ENCODE data around the gene GMPPB.
"Not testable (repeated sequence)": the region's sequence is repeated elsewhere in the genome, so short reads cannot be mapped to it uniquely, and the experiment has no call there.

The GMPPB gene

DNA sequence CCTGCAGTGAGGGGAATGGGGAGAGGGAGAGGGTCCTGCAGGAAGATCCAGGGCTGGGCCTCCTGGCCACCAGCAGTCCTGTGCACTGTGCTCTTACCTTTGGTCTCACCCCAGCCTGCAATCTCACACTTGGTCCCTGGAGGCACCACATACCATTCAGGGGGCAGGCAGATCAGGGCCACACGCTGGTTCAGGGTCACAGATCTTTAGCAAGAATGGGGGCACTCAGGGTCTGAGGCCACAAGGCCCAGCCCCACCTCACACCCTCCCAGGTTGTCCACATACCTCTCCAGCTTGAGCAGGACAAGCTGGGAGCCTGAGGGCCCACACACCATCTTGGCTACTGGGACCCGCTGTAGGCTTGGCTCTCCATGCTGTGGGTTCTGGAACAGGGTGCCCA is 39.3 kb downstream of the GMPPB start:
- not testable (repeated sequence) for H3K36me3 ChIP-seq (ENCODE audit: control insufficient read depth, insufficient read depth, low read length); H3K4me1 ChIP-seq (ENCODE audit: control insufficient read depth, insufficient read depth, low read length); H3K4me3 ChIP-seq (ENCODE audit: low read length); H3K9me3 ChIP-seq (ENCODE audit: control insufficient read depth, low read length); H3K9ac ChIP-seq (ENCODE audit: low read length); H3K27me3 ChIP-seq (ENCODE audit: control insufficient read depth, insufficient read depth, low read length)

DNA sequence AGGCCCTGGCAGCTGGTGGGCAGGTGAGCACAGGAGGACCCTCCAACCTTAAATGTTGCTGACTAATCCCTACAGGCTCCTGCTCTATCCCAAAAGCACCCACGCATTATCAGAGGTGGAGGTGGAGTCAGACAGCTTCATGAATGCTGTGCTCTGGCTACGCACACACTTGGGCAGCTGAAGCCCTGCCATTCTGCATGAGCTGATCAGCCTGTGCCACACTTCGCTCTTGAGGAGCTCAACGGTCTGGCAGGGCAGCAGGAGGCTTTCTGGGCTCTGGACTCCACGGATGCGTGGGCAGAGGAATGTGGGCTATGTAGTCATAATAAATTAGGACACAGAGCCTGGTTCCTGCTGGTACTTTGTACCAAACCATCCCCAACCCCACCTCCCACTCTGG is 40.6 kb downstream of the GMPPB start:
- Histone ChIP-seq H3K9me3 (ENCODE audit: control insufficient read depth, low read length) (no peaks in the 10 kb centered on the region), H3K27me3 (ENCODE audit: control insufficient read depth, insufficient read depth, low read length) (peaks cover 4% of the 10 kb centered on the region), H3K4me3 (ENCODE audit: low read length) (no peak overlapping the region), H3K4me1 (ENCODE audit: control insufficient read depth, insufficient read depth, low read length) (no peaks in the 10 kb centered on the region), H3K9ac (ENCODE audit: low read length) (no peak overlapping the region), H3K36me3 (ENCODE audit: control insufficient read depth, insufficient read depth, low read length) (peaks cover 2% of the 10 kb centered on the region)

DNA sequence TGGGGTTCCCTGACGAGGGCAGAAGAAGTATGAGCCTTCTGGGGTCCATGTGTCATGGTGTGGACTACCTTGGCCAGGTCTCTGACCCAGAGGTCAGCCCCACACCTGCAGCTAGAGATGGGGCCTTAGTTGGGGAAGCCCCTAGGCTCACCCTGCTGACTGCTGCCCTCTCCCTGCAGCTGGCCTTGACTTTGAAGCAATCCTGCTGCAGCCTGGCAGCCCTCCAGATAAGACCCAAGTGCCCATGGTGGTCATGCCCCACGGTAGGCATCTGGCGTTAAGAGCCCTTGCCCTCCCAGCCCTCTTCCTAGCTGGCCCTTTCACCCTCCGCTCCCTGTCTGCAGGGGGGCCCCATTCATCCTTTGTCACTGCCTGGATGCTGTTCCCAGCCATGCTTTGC is 42.2 kb downstream of the GMPPB start:
- Histone ChIP-seq H3K4me1 (ENCODE audit: control insufficient read depth, insufficient read depth, low read length) (no peaks in the 10 kb centered on the region), H3K9me3 (ENCODE audit: control insufficient read depth, low read length) (no peaks in the 10 kb centered on the region), H3K9ac (ENCODE audit: low read length) (no peak overlapping the region), H3K36me3 (ENCODE audit: control insufficient read depth, insufficient read depth, low read length) (peaks cover 18% of the 10 kb centered on the region), H3K27me3 (ENCODE audit: control insufficient read depth, insufficient read depth, low read length) (peaks cover 4% of the 10 kb centered on the region), H3K4me3 (ENCODE audit: low read length) (no peak overlapping the region)

DNA sequence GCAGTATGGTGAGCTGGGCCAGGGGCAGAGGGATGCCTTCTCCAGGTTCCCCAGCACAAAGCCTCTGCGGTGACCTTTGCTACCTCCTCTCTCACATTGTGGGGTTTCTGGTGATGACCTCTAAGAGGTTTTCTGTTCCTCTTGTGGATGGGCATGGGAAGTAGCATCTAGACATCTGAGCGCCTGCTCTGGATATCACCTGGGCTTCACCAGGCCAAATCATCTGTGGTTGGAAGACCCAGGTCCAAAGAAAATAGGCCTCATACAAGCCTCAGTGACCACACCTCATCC is 42.6 kb downstream of the GMPPB start:
- Histone ChIP-seq H3K9ac (ENCODE audit: low read length) (no peak overlapping the region), H3K27me3 (ENCODE audit: control insufficient read depth, insufficient read depth, low read length) (peaks cover under 1% of the 10 kb centered on the region), H3K4me3 (ENCODE audit: low read length) (no peak overlapping the region), H3K36me3 (ENCODE audit: control insufficient read depth, insufficient read depth, low read length) (peaks cover 18% of the 10 kb centered on the region), H3K9me3 (ENCODE audit: control insufficient read depth, low read length) (no peaks in the 10 kb centered on the region), H3K4me1 (ENCODE audit: control insufficient read depth, insufficient read depth, low read length) (no peaks in the 10 kb centered on the region)

DNA sequence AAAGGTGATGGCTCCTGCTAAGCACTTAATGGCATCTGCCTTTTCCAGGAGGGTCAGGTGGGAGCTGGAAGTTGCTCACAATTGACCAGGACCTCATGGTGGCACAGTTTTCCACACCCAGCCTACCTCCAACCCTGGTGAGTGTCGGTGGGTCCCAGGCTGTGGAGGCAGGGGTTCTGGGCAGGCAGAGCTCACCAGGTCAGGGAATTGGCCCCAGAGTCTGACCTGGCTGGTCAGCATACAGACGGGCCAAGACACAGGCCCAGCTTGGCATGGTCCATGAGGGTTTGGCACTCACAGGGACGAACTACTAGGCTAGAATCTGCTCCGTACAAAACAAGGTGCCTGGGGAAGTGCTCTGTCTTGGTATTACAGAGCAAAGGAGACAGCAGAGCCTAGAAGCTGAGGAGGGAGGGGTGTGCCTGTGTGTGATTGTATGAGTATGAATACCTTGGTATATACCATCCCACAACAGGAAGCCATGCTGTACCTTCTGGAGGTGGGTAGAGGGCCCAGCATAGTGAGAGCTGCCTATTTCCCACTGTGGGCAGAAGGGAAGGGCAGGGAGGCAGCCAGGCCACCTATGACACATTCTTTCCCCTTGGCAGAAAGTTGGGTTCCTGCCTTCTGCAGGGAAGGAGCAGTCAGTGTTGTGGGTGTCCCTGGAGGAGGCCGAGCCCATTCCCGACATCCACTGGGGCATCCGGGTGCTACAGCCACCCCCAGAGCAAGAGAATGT is 43.1 kb downstream of the GMPPB start:
- H3K4me3 ChIP-seq (ENCODE audit: low read length): no peak overlapping the region
- H3K27me3 ChIP-seq (ENCODE audit: control insufficient read depth, insufficient read depth, low read length): no peaks in the 10 kb centered on the region
- no peaks in the 10 kb centered on the region for H3K9me3 ChIP-seq (ENCODE audit: control insufficient read depth, low read length)
- H3K4me1 ChIP-seq (ENCODE audit: control insufficient read depth, insufficient read depth, low read length): no peaks in the 10 kb centered on the region
- peaks cover 18% of the 10 kb centered on the region for H3K36me3 ChIP-seq (ENCODE audit: control insufficient read depth, insufficient read depth, low read length)
- no peak overlapping the region for H3K9ac ChIP-seq (ENCODE audit: low read length)

DNA sequence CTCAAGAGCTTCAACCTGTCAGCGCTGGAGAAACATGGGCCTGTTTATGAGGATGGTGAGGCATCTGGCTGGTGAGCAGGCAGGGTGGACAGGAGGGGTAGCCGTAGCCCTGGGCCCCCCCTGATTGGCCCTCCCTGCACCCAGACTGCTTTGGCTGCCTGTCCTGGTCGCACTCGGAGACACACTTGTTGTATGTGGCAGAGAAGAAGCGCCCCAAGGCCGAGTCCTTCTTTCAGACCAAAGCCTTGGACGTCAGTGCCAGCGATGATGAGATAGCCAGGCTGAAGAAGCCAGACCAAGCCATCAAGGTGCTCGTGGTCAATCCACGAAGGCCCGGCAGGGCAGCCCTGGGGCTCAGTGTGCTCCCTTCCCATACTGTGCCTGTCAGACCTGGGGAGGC is 47.8 kb downstream of the GMPPB start:
- Histone ChIP-seq H3K9me3 (ENCODE audit: control insufficient read depth, low read length) (no peaks in the 10 kb centered on the region), H3K4me3 (ENCODE audit: low read length) (no peak overlapping the region), H3K27me3 (ENCODE audit: control insufficient read depth, insufficient read depth, low read length) (no peaks in the 10 kb centered on the region), H3K9ac (ENCODE audit: low read length) (no peak overlapping the region), H3K36me3 (ENCODE audit: control insufficient read depth, insufficient read depth, low read length) (peaks cover 18% of the 10 kb centered on the region), H3K4me1 (ENCODE audit: control insufficient read depth, insufficient read depth, low read length) (peaks cover 13% of the 10 kb centered on the region)

GRCh38 chr3:49674497-49674983 is 49.2 kb downstream of the GMPPB start:
- Histone ChIP-seq H3K36me3 (ENCODE audit: control insufficient read depth, insufficient read depth, low read length) (peaks cover 18% of the 10 kb centered on the region), H3K4me1 (ENCODE audit: control insufficient read depth, insufficient read depth, low read length) (peaks cover 13% of the 10 kb centered on the region), H3K4me3 (ENCODE audit: low read length) (peak overlapping the region; percentile 64), H3K27me3 (ENCODE audit: control insufficient read depth, insufficient read depth, low read length) (peaks cover 1% of the 10 kb centered on the region), H3K9me3 (ENCODE audit: control insufficient read depth, low read length) (no peaks in the 10 kb centered on the region), H3K9ac (ENCODE audit: low read length) (peak overlapping the region; percentile 76)

- Histone ChIP-seq H3K9me3 (ENCODE audit: control insufficient read depth, low read length) (no peaks in the 10 kb centered on the region), H3K9ac (ENCODE audit: low read length) (peak within 1 kb of the TSS; percentile 76), H3K4me1 (ENCODE audit: control insufficient read depth, insufficient read depth, low read length) (peaks cover 13% of the 10 kb centered on the region)
Measured at GRCh38 chr3:49673715-49674496, 49.8 kb downstream of the GMPPB start, which contains the start of gene APEH. Gene APEH, plus strand, starts transcription at chr3:49674351. Its CDS starts 51 bp downstream, at chr3:49674402.

GRCh38 chr3:49673121-49673714 is 50.5 kb downstream of the GMPPB start:
- H3K4me1 ChIP-seq (ENCODE audit: control insufficient read depth, insufficient read depth, low read length): peaks cover 13% of the 10 kb centered on the region
- peak overlapping the region; percentile 33 for H3K9ac ChIP-seq (ENCODE audit: low read length)

More at GRCh38 chr3:49673715-49674496, 49.8 kb downstream of the GMPPB start, which contains the start of gene APEH:
- Histone ChIP-seq H3K4me3 (ENCODE audit: low read length) (peak within 1 kb of the TSS; percentile 64), H3K27me3 (ENCODE audit: control insufficient read depth, insufficient read depth, low read length) (peaks cover 7% of the 10 kb centered on the region), H3K36me3 (ENCODE audit: control insufficient read depth, insufficient read depth, low read length) (peaks cover 18% of the 10 kb centered on the region)

DNA sequence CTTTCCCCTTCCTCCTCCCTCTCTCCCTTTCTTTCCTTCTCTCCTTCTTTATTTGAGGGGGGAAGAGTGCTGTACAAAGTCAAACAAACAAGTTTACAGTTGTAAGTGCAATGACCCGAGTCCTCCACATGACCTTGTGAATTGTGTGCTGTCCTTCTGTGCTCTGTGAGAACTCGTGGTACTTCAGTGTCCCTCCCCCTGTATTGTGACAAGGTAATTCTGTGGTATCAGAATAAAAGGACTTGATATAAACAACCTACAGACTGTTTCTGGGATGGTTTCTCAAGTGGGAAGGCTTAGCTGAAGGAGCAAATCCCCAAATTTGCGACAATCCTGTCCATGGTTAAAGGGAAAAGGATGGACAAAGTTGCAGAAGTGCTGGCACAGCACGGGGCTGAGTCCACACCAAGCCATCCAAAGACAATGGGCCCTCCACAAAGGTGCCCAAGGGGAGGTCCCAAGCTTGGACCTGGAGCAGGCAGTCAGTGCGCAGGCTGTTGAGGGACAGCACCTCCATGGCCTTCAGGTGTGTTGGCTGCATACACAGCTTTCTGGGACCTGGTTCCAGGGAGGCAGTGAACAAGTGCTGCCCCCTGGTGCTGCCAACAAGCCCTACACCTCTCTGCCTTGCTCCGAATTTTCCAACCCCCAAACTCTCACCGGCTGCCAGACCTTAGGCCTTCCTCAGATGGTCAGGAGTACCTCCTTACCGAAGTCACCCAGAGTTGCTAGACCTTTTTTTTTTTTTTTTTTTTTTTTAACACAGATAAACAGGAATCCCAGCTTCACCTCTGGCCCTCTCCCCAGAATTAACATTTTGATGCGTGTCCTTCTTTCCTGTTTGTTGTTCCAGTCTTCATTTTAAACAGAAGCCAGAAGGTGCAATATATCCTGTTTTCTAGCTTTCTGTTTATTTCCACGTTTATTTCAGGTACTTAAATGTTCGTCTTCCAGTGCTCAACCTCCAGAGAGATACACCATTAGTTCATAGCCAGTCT is 52.2 kb downstream of the GMPPB start:
- H3K9ac ChIP-seq (ENCODE audit: low read length): no peak overlapping the region

More at GRCh38 chr3:49673121-49673714, 50.5 kb downstream of the GMPPB start:
- Histone ChIP-seq H3K9me3 (ENCODE audit: control insufficient read depth, low read length) (no peaks in the 10 kb centered on the region), H3K36me3 (ENCODE audit: control insufficient read depth, insufficient read depth, low read length) (peaks cover 17% of the 10 kb centered on the region), H3K27me3 (ENCODE audit: control insufficient read depth, insufficient read depth, low read length) (peaks cover 7% of the 10 kb centered on the region), H3K4me3 (ENCODE audit: low read length) (peak overlapping the region; percentile 31)

DNA sequence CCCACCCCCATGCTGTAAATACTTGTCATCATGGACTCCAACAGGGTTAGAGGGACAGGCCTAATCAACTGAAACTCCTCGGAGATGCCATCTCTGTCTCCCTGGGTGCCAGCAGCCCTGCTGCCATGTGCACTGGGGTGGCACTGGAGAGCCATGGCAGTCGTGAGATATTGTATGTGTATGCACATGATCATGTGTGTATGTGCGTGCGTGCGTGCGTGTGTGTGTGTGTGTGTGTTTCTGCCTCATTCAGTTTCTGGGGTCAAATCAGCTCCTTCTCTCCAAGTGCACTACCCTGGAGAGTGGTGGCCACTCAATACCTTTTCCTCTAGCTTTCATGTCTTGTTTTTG is 52.8 kb downstream of the GMPPB start:
- Histone ChIP-seq H3K4me3 (ENCODE audit: low read length) (no peak overlapping the region), H3K27me3 (ENCODE audit: control insufficient read depth, insufficient read depth, low read length) (peaks cover 7% of the 10 kb centered on the region), H3K36me3 (ENCODE audit: control insufficient read depth, insufficient read depth, low read length) (no peaks in the 10 kb centered on the region), H3K4me1 (ENCODE audit: control insufficient read depth, insufficient read depth, low read length) (peaks cover 15% of the 10 kb centered on the region), H3K9me3 (ENCODE audit: control insufficient read depth, low read length) (no peaks in the 10 kb centered on the region), H3K9ac (ENCODE audit: low read length) (no peak overlapping the region)

More for the DNA sequence above, 52.2 kb downstream of the GMPPB start:
- Histone ChIP-seq H3K4me1 (ENCODE audit: control insufficient read depth, insufficient read depth, low read length) (peaks cover 13% of the 10 kb centered on the region), H3K36me3 (ENCODE audit: control insufficient read depth, insufficient read depth, low read length) (peaks cover under 1% of the 10 kb centered on the region), H3K9me3 (ENCODE audit: control insufficient read depth, low read length) (no peaks in the 10 kb centered on the region), H3K27me3 (ENCODE audit: control insufficient read depth, insufficient read depth, low read length) (peaks cover 7% of the 10 kb centered on the region), H3K4me3 (ENCODE audit: low read length) (no peak overlapping the region)

Measured in mucosa of stomach (tissue), 1 donor.